Caco-2 (cell line): ENCODE measurements around the gene CEP170B. TPM values are rescaled to one million over a fixed set of nuclear protein-coding genes. Genes with fewer than 3 reads are reported as not detected.

ENCODE experiments used
- BruUV-seq: library from RNA; stranded (reverse); fragments of 400-500 nt; replicated peaks from 2 replicates; lab custom pipeline; 2021; lab: Mats Ljungman, UMichigan
- CTCF ChIA-PET: fragments of 300-600 bp; sonication (Branson Sonifier 250); formaldehyde crosslinking; loops from one replicate; lab custom pipeline; 2022; ENCODE audit warnings: antibody characterized with exemption; lab: Charles Lee
- POLR2A ChIA-PET: fragments of 300-600 bp; sonication (Branson Sonifier 250); formaldehyde crosslinking; loops from one replicate; lab custom pipeline; 2022; ENCODE audit warnings: antibody characterized with exemption; lab: Charles Lee
- DNase-seq, 2 experiments: peaks; one replicate each; pipeline versions ENCODE4 v3.0.0 to v3.0.0-alpha.2; 2020 to 2022
- H3K27me3 ChIP-seq: replicated peaks from 2 replicates; pipeline ENCODE4 v1.6.0; 2011; ENCODE audit warnings: low read length; ENCODE audit not compliant: control insufficient read depth, insufficient read depth
- H3K36me3 ChIP-seq: 2 replicates; pipeline ENCODE4 v1.5.1; 2011; ENCODE audit warnings: low read length; ENCODE audit not compliant: control insufficient read depth, insufficient read depth
- H3K4me1 ChIP-seq: fragments of 250-450 bp; sonication (Bioruptor Pico); 2 replicates; pipeline ENCODE4 v1.5.1; 2020; ENCODE audit warnings: mild to moderate bottlenecking
- H3K4me3 ChIP-seq: 2 replicates; pipeline ENCODE4 v1.5.1; 2011; ENCODE audit warnings: low read depth, mild to moderate bottlenecking, control low read depth, low read length
- H3K9me3 ChIP-seq: fragments of 250-450 bp; sonication (Bioruptor Pico); 2 replicates; pipeline ENCODE4 v1.5.1; 2020; ENCODE audit warnings: mild to moderate bottlenecking, moderate library complexity
- H3K27ac Mint-ChIP-seq: one replicate; pipeline ENCODE4 v1.8.0; 2022; ENCODE audit warnings: mixed read lengths; ENCODE audit not compliant: unreplicated experiment
- H3K27me3 Mint-ChIP-seq: one replicate; pipeline ENCODE4 v1.8.0; 2022; ENCODE audit warnings: mixed read lengths; ENCODE audit not compliant: insufficient read depth, unreplicated experiment
- H3K36me3 Mint-ChIP-seq: one replicate; pipeline ENCODE4 v1.8.0; 2022; ENCODE audit warnings: mild to moderate bottlenecking, mixed read lengths; ENCODE audit not compliant: insufficient read depth, unreplicated experiment
- H3K4me1 Mint-ChIP-seq: one replicate; pipeline ENCODE4 v1.8.0; 2022; ENCODE audit warnings: low read depth, mixed read lengths; ENCODE audit not compliant: unreplicated experiment
- H3K4me3 Mint-ChIP-seq: one replicate; pipeline ENCODE4 v1.8.0; 2022; ENCODE audit warnings: mild to moderate bottlenecking, moderate library complexity, mixed read lengths; ENCODE audit not compliant: unreplicated experiment
- H3K9me3 Mint-ChIP-seq: one replicate; pipeline ENCODE4 v1.8.0; 2022; ENCODE audit warnings: mixed read lengths; ENCODE audit not compliant: unreplicated experiment
- intact Hi-C: fragments of 100-400 bp; cut with micrococcal nuclease; formaldehyde crosslinking; loops from one replicate; pipeline ENCODE4 v1.10.0; 2022; ENCODE audit not compliant: unreplicated experiment
- total RNA-seq: library from RNA; stranded (reverse); gene quantifications from 2 replicates; pipeline ENCODE4 v1.2.3, GENCODE V29; 2022
- TF ChIP-seq, protein P1 (sequence below), 2 experiments: fragments of 200-600 bp in 1 of 2; IDR thresholded peaks; 1 replicate in 1 of 2; 2 replicates in 1 of 2; pipeline versions ENCODE4 v1.5.1 to v1.8.0; 2011 to 2022; ENCODE audit warnings: antibody characterized with exemption in 1 of 2, control low read depth in 1 of 2, inconsistent platforms in 1 of 2, low read depth in 1 of 2, low read length in 1 of 2, mild to moderate bottlenecking in 1 of 2, moderate library complexity in 1 of 2; ENCODE audit not compliant: insufficient read depth in 1 of 2, severe bottlenecking in 1 of 2, unreplicated experiment in 1 of 2

The CEP170B gene
- total RNA-seq, 1 experiment from 2014 or later, result 31.6 TPM

GRCh38 chr14:104821229-104821945, 43.7 kb upstream of the CEP170B start:
- TF ChIP-seq, protein P1, sequence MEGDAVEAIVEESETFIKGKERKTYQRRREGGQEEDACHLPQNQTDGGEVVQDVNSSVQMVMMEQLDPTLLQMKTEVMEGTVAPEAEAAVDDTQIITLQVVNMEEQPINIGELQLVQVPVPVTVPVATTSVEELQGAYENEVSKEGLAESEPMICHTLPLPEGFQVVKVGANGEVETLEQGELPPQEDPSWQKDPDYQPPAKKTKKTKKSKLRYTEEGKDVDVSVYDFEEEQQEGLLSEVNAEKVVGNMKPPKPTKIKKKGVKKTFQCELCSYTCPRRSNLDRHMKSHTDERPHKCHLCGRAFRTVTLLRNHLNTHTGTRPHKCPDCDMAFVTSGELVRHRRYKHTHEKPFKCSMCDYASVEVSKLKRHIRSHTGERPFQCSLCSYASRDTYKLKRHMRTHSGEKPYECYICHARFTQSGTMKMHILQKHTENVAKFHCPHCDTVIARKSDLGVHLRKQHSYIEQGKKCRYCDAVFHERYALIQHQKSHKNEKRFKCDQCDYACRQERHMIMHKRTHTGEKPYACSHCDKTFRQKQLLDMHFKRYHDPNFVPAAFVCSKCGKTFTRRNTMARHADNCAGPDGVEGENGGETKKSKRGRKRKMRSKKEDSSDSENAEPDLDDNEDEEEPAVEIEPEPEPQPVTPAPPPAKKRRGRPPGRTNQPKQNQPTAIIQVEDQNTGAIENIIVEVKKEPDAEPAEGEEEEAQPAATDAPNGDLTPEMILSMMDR (IDR thresholded peaks at IDR 0.05; ENCODE audit: insufficient read depth in 1 of 2, low read depth in 1 of 2, low read length in 1 of 2, severe bottlenecking in 1 of 2, unreplicated experiment in 1 of 2), result no peak
- intact Hi-C loops, result no loop called here
- H3K27me3 Mint-ChIP-seq, result peaks cover 7% of the 10 kb centered on the region
- H3K4me1 Mint-ChIP-seq, result no peaks in the 10 kb centered on the region
- no TSS peak for BruUV-seq
- no peak overlapping the region for H3K4me3 ChIP-seq
- no peaks in the 10 kb centered on the region for H3K36me3 ChIP-seq
- no peaks in the 10 kb centered on the region for H3K36me3 Mint-ChIP-seq
- H3K9me3 ChIP-seq, result no peaks in the 10 kb centered on the region
- no peak overlapping the region for H3K4me3 Mint-ChIP-seq
- no peaks in the 10 kb centered on the region for H3K4me1 ChIP-seq
- ChIA-PET CTCF (interaction anchor here (1.8 kb wide), 1 partner anchor 53 kb away, joined by 7 read pairs; no protein-coding TSS in a partner anchor), POLR2A (no interaction called here)
- H3K27ac Mint-ChIP-seq, result no peak overlapping the region
- H3K27me3 ChIP-seq, result no peaks in the 10 kb centered on the region
- peaks cover 12% of the 10 kb centered on the region for H3K9me3 Mint-ChIP-seq
- DNase-seq, result no peak

DNA sequence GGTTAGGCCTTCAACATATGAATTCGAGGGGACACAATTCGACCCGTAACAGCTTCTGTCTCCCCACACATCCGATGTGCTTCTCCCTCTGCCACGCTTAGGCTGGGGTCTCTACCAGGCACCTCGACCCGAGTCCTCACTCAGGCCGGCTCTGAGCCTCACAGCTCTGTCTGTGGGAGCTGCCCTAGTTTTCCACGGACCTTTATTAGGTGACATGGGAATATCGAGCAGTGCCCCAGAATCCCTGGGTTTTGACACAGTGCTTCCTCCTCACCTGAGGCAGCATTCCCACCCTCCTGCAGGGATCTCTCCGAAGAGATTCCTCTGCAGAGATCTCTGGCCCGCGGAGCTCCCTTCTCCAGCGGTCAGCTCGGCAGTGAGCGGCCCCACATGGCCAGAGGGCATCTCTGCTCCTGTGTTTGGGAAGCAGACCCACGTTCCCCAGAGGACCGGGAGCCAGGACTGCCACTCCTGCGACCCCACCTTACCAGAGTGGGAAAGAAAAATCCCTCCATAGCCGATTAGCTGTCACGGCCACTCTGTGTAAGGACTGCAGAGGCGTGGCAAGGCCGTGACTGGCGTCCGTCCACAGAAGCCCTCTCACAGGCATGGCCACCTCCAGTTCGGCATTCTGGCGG, 43.0 kb upstream of the CEP170B start:
- ChIA-PET POLR2A (no interaction called here), CTCF (interaction anchor here (1.8 kb wide), 1 partner anchor 53 kb away, joined by 7 read pairs; no protein-coding TSS in a partner anchor)
- Mint-ChIP-seq H3K36me3 (no peaks in the 10 kb centered on the region), H3K4me1 (no peaks in the 10 kb centered on the region), H3K4me3 (no peak overlapping the region), H3K9me3 (peaks cover 12% of the 10 kb centered on the region), H3K27ac (no peak overlapping the region), H3K27me3 (peaks cover 7% of the 10 kb centered on the region)
- H3K4me3 ChIP-seq, result no peak overlapping the region
- no peaks in the 10 kb centered on the region for H3K4me1 ChIP-seq
- H3K36me3 ChIP-seq, result no peaks in the 10 kb centered on the region
- H3K9me3 ChIP-seq, result no peaks in the 10 kb centered on the region
- DNase-seq, result no peak
- no peaks in the 10 kb centered on the region for H3K27me3 ChIP-seq
- BruUV-seq, result no TSS peak
- intact Hi-C loops, result no loop called here
- TF ChIP-seq, protein P1 (IDR thresholded peaks at IDR 0.05; ENCODE audit: insufficient read depth in 1 of 2, low read depth in 1 of 2, low read length in 1 of 2, severe bottlenecking in 1 of 2, unreplicated experiment in 1 of 2), result no peak

DNA sequence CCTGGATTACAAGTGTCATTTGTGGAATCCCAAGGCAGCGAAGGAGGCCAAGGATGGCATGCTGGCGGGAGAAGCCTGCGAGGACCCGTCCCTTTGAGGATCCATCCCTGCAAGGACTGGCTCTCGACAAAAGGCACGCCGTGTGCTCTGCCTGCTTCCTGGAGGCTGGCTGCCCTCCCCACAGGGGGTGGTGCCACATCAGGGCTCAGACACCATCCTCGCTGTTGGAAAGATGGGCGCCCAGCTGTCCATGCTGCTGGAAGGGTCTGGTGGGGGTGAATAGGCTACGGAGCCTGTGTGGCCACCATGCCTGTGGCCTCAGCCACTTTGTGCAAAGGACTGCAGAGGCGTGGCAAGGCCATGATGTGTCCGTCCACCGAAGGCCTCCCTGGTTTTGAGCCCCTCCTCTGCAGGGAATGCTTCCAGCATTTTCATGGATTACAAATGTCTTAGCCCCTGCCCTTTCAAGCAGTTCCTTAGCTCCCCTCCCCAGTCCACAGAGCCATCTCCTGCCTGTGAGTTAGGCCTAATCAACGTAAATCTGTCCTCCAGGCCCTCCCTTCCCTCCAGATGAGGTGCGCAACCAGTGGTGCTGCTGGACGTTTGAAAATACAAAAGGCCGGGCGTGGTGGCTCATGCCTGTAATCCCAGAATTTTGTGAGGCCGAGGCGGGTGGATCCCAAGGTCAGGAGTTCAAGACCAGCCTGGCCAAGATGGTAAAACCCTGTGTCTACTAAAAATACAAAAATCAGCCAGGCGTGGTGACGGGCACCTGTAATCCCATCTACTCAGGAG, 42.0 kb upstream of the CEP170B start:
- H3K9me3 Mint-ChIP-seq, result peaks cover 12% of the 10 kb centered on the region
- POLR2A ChIA-PET, result no interaction called here

More for the DNA sequence above, 42.0 kb upstream of the CEP170B start:
- H3K4me1 ChIP-seq, result 0 out of 2 replicates have a peak, but pooled peaks cover 3% of the 10 kb centered on the region
- TF ChIP-seq, protein P1 (IDR thresholded peaks at IDR 0.05; ENCODE audit: insufficient read depth in 1 of 2, low read depth in 1 of 2, low read length in 1 of 2, severe bottlenecking in 1 of 2, unreplicated experiment in 1 of 2), result no peak
- intact Hi-C loops, result no loop called here
- H3K4me3 ChIP-seq, result no peak overlapping the region
- BruUV-seq, result no TSS peak
- H3K9me3 ChIP-seq, result no peaks in the 10 kb centered on the region
- no peak for DNase-seq
- Mint-ChIP-seq H3K27ac (no peak overlapping the region), H3K36me3 (no peaks in the 10 kb centered on the region), H3K4me3 (no peak overlapping the region), H3K4me1 (no peaks in the 10 kb centered on the region), H3K27me3 (peaks cover 7% of the 10 kb centered on the region)
- no peaks in the 10 kb centered on the region for H3K36me3 ChIP-seq
- CTCF ChIA-PET, result no interaction called here
- no peaks in the 10 kb centered on the region for H3K27me3 ChIP-seq
